ENCODE data around the gene EIF2B4. TPM values are rescaled to one million over a fixed set of nuclear protein-coding genes. Genes with fewer than 3 reads are reported as not detected.

Gene EIF2B4
- total RNA-seq, 2 donors from 2014 or later, result 27.1 to 36.3 TPM

- H3K9me3 ChIP-seq, result no peaks in the 10 kb centered on the region
- peaks cover 5 to 44% of the 10 kb centered on the region in 2 donors for H3K4me1 ChIP-seq
- TF ChIP-seq CTCF (IDR thresholded peaks at IDR 0.05), result no peak
- H3K36me3 ChIP-seq, result peaks cover 47% of the 10 kb centered on the region
- no peaks in the 10 kb centered on the region for H3K27me3 ChIP-seq
- no peak overlapping the region for H3K27ac ChIP-seq
- DNase-seq (ENCODE audit: low spot score), result no peak
- no peak overlapping the region for H3K4me3 ChIP-seq
These were observed 3.4 kb upstream of the EIF2B4 start for GRCh38 chr2:27373567-27373966.

GRCh38 chr2:27372937-27373336, 2.8 kb upstream of the EIF2B4 start:
- H3K27ac ChIP-seq, result no peak overlapping the region
- TF ChIP-seq CTCF (IDR thresholded peaks at IDR 0.05), result no peak
- H3K27me3 ChIP-seq, result no peaks in the 10 kb centered on the region
- H3K4me1 ChIP-seq, result peaks cover 5 to 37% of the 10 kb centered on the region in 2 donors
- no peaks in the 10 kb centered on the region for H3K9me3 ChIP-seq
- H3K4me3 ChIP-seq, result no peak overlapping the region
- no peak for DNase-seq (ENCODE audit: low spot score)
- H3K36me3 ChIP-seq, result peaks cover 48% of the 10 kb centered on the region

DNA sequence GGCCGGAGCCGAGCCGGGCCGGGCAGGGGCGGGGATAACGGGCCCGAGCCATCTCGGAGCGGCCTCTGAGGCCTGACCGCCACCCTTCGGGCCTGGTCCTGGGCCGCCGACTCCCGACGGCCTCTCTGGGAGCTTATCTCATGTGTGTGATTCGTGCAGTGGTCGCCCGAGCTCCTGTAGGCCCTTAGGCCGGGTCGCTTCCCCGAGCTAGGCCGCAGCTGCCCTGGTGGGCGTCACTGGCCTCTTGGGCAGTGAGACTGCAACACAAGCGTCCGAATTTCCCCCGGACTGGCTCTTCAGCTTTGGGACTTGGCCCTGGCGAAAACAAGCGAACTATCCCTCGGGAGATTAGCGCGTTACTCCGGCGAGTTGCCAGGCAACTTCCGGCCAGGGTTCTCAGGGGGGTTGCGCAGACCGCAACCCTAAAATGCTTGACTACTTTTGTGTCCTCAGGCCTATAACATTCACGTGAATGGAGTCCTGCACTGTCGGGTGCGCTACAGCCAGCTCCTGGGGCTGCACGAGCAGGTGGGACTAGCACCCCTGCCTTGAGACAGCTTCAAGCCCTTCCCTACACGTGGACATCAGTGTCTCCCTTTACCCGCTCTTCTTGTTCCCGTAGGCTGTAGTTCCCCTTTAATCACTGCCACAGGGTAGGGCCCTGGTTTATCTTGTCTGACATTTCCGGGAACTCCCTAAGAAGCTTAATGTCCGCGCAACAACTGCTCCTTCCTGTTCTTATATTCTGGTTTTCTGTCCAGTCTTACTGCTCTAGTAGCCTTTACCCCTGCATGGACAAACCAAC, 880 bp upstream of the EIF2B4 start:
- Histone ChIP-seq H3K4me3 (peak overlapping the region; percentile 91 to 99), H3K27me3 (no peaks in the 10 kb centered on the region), H3K36me3 (peaks cover 53% of the 10 kb centered on the region), H3K4me1 (peaks cover 5 to 31% of the 10 kb centered on the region in 2 donors), H3K9me3 (no peaks in the 10 kb centered on the region), H3K27ac (peak overlapping the region; percentile 93 to 95)
- no peak for TF ChIP-seq CTCF (IDR thresholded peaks at IDR 0.05)
- DNase-seq (ENCODE audit: low spot score), result no peak

DNA sequence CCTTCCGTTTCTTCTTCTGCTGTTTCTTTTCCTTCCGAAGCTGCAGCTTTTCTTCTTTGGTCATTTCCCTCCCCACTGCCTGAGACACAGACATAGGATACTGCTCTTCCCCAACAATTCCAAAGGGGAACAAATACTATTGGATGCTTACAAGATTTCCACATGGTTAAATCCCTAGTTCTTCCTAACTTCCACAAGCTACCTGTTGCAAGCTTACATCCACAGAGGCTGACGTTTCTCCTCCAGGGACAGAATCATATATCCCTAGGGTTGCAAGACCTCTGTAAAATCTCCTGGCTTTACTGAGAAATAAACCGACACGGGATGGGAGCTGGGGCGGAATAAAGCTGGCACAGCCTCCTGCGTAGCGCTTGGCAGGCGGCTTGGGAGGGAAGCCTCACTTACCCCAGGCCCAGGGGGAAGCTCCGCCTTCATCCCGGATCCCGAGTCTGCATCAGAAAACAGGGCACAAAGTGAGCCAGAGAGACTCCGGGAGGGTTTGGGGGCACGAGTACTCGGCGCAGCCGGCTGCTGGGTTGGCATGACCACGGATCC, 590 bp downstream of the EIF2B4 start:
- Histone ChIP-seq H3K27me3 (no peaks in the 10 kb centered on the region), H3K9me3 (no peaks in the 10 kb centered on the region), H3K27ac (peak overlapping the region; percentile 93 to 95), H3K4me1 (peaks cover 5 to 31% of the 10 kb centered on the region in 2 donors), H3K36me3 (peaks cover 53% of the 10 kb centered on the region), H3K4me3 (peak overlapping the region; percentile 91 to 99)
- no peak for TF ChIP-seq CTCF (IDR thresholded peaks at IDR 0.05)
- no peak for DNase-seq (ENCODE audit: low spot score)

- no peaks in the 10 kb centered on the region for H3K9me3 ChIP-seq
- H3K4me1 ChIP-seq, result peaks cover 2 to 3% of the 10 kb centered on the region in 2 donors
- TF ChIP-seq CTCF (IDR thresholded peaks at IDR 0.05), result no peak
- no peaks in the 10 kb centered on the region for H3K27me3 ChIP-seq
- H3K4me3 ChIP-seq, result no peak overlapping the region
- H3K36me3 ChIP-seq, result peaks cover 53% of the 10 kb centered on the region
- no peak for DNase-seq (ENCODE audit: low spot score)
- no peak overlapping the region for H3K27ac ChIP-seq
These were observed 6.2 kb downstream of the EIF2B4 start for GRCh38 chr2:27363933-27364332.
